ENCODE measurements around the gene FOXP1. TPM values are rescaled to one million over a fixed set of nuclear protein-coding genes. Genes with fewer than 3 reads are reported as not detected.

Gene FOXP1
- total RNA-seq, 1 experiment from 2014 or later, result 2.9 TPM

DNA sequence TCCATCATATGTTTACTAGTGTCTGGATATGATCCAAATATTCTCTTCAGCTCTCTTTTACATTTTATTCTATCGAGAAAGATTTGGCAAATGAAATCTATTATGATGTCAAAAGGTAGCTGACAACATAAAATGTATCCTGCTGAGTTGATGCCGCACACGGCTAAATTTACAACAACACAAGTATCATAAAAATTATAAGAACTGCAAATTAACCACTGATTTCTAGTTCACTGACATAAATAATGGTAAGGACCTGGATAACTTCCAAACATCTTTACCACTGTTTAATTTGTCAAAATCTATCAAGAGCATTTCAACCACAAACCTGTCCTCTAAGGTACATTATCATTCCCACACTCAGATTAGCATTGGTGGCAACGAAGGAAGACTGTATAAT lies 244.5 kb downstream of the FOXP1 start:
- BruUV-seq (replicated peaks), result no TSS peak

DNA sequence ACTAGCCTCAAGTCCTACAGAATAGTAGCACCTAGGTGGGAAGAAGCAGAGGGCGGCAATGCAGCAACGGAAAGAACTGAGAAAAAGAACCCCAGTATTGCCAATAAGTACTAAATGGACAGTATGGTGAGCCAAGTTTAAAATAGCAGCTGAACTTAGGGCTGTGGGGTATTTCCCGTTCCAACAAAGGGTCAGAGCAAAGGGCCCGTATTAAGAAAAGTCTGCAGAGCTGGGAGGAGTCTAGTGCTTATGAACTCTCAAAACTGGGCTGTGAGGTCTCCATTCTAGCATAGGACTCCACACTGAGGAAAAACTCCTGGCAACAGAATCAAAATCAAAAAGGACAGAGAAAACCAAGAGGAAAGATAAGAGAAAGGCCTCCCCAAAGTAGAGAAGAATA lies 250.7 kb downstream of the FOXP1 start:
- Histone ChIP-seq H3K9me3 (ENCODE audit: control insufficient read depth, insufficient read depth, low read depth, low read length) (no peaks in the 10 kb centered on the region), H3K4me3 (ENCODE audit: low read depth in 2 of 2, low read length in 2 of 2) (no peak overlapping the region), H3K4me1 (ENCODE audit: control insufficient read depth, insufficient read depth, low read length) (no peaks in the 10 kb centered on the region), H3K27me3 (ENCODE audit: control insufficient read depth, insufficient read depth, low read length) (no peaks in the 10 kb centered on the region), H3K36me3 (ENCODE audit: control insufficient read depth, insufficient read depth, low read length) (no peaks in the 10 kb centered on the region), H3K27ac (ENCODE audit: low read length) (no peak overlapping the region)
- DNase-seq (ENCODE audit: low read depth, low spot score) (no peak), ATAC-seq (no peak)
- TF ChIP-seq, protein P1, sequence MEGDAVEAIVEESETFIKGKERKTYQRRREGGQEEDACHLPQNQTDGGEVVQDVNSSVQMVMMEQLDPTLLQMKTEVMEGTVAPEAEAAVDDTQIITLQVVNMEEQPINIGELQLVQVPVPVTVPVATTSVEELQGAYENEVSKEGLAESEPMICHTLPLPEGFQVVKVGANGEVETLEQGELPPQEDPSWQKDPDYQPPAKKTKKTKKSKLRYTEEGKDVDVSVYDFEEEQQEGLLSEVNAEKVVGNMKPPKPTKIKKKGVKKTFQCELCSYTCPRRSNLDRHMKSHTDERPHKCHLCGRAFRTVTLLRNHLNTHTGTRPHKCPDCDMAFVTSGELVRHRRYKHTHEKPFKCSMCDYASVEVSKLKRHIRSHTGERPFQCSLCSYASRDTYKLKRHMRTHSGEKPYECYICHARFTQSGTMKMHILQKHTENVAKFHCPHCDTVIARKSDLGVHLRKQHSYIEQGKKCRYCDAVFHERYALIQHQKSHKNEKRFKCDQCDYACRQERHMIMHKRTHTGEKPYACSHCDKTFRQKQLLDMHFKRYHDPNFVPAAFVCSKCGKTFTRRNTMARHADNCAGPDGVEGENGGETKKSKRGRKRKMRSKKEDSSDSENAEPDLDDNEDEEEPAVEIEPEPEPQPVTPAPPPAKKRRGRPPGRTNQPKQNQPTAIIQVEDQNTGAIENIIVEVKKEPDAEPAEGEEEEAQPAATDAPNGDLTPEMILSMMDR (IDR thresholded peaks at IDR 0.05), result no peak
- no peak for TF ChIP-seq REST (IDR thresholded peaks at IDR 0.05; ENCODE audit: insufficient read depth in 1 of 2, low read depth in 2 of 2, low read length in 1 of 2)
- TF ChIP-seq TCF7L2 (IDR thresholded peaks at IDR 0.05; ENCODE audit: low read depth, low read length), result no peak
- TF ChIP-seq SIN3A (IDR thresholded peaks at IDR 0.05; ENCODE audit: borderline replicate concordance, insufficient read depth, low read depth, low read length), result no peak
- no peak for TF ChIP-seq POLR2AphosphoS5 (IDR thresholded peaks at IDR 0.05; ENCODE audit: low read depth, low read length)
- in situ Hi-C loops (cut with HindIII; ENCODE audit: low pct_unique_long_range_greater_than_20kb, low sequenced_read_pairs), result no loop called here
- intact Hi-C loops (cut with micrococcal nuclease; ENCODE audit: unreplicated experiment), result no loop called here
- ChIA-PET CTCF (no interaction called here), POLR2A (interaction anchor here (0.6 kb wide), 1 partner anchor 87 kb away, joined by 3 read pairs; no protein-coding TSS in a partner anchor)
- BruUV-seq (replicated peaks), result no TSS peak

More for the DNA sequence above, 244.5 kb downstream of the FOXP1 start:
- Histone ChIP-seq H3K4me3 (ENCODE audit: low read depth in 2 of 2, low read length in 2 of 2) (no peak overlapping the region), H3K4me1 (ENCODE audit: control insufficient read depth, insufficient read depth, low read length) (no peaks in the 10 kb centered on the region), H3K27me3 (ENCODE audit: control insufficient read depth, insufficient read depth, low read length) (no peaks in the 10 kb centered on the region), H3K9me3 (ENCODE audit: control insufficient read depth, insufficient read depth, low read depth, low read length) (no peaks in the 10 kb centered on the region), H3K36me3 (ENCODE audit: control insufficient read depth, insufficient read depth, low read length) (no peaks in the 10 kb centered on the region), H3K27ac (ENCODE audit: low read length) (no peak overlapping the region)
- CTCF ChIA-PET, result no interaction called here
- POLR2A ChIA-PET, result no interaction called here
- no peak for TF ChIP-seq SIN3A (IDR thresholded peaks at IDR 0.05; ENCODE audit: borderline replicate concordance, insufficient read depth, low read depth, low read length)
- no peak for TF ChIP-seq TCF7L2 (IDR thresholded peaks at IDR 0.05; ENCODE audit: low read depth, low read length)
- TF ChIP-seq, protein P1 (IDR thresholded peaks at IDR 0.05), result no peak
- TF ChIP-seq POLR2AphosphoS5 (IDR thresholded peaks at IDR 0.05; ENCODE audit: low read depth, low read length), result no peak
- TF ChIP-seq REST (IDR thresholded peaks at IDR 0.05; ENCODE audit: insufficient read depth in 1 of 2, low read depth in 2 of 2, low read length in 1 of 2), result no peak
- intact Hi-C loops (cut with micrococcal nuclease; ENCODE audit: unreplicated experiment) (no loop called here), in situ Hi-C loops (cut with HindIII; ENCODE audit: low pct_unique_long_range_greater_than_20kb, low sequenced_read_pairs) (no loop called here)
- no peak for DNase-seq (ENCODE audit: low read depth, low spot score)
- no peak for ATAC-seq

Measured in Panc1 (cell line).